ENCODE measurements around the gene TM4SF18.

Gene TM4SF18

GRCh38 chr3:149331396-149331795 is 2.0 kb downstream of the TM4SF18 start:
- no peak for DNase-seq (ENCODE audit: extremely low read depth in 1 of 2, low read depth in 1 of 2)

GRCh38 chr3:149330609-149331331 is 2.7 kb downstream of the TM4SF18 start:
- no peak for DNase-seq (ENCODE audit: extremely low read depth in 1 of 2, low read depth in 1 of 2)

- no peak for DNase-seq (ENCODE audit: extremely low read depth in 1 of 2, low read depth in 1 of 2)
Observed at GRCh38 chr3:149327156-149327555, 6.3 kb downstream of the TM4SF18 start.

- DNase-seq (ENCODE audit: extremely low read depth in 1 of 2, low read depth in 1 of 2), result no peak
Observed at GRCh38 chr3:149325581-149325980, 7.9 kb downstream of the TM4SF18 start.

- DNase-seq (ENCODE audit: extremely low read depth in 1 of 2, low read depth in 1 of 2), result no peak
Observed at GRCh38 chr3:149324332-149324731, 9.1 kb downstream of the TM4SF18 start.

GRCh38 chr3:149321640-149322039 is 11.8 kb downstream of the TM4SF18 start:
- DNase-seq (ENCODE audit: extremely low read depth in 1 of 2, low read depth in 1 of 2), result no peak

- DNase-seq (ENCODE audit: extremely low read depth in 1 of 2, low read depth in 1 of 2), result no peak
Observed at GRCh38 chr3:149321136-149321535, 12.3 kb downstream of the TM4SF18 start.

- DNase-seq (ENCODE audit: extremely low read depth in 1 of 2, low read depth in 1 of 2), result no peak
Observed at GRCh38 chr3:149319750-149320149, 13.7 kb downstream of the TM4SF18 start.

- DNase-seq (ENCODE audit: extremely low read depth in 1 of 2, low read depth in 1 of 2), result no peak
Observed at GRCh38 chr3:149317072-149317471, 16.4 kb downstream of the TM4SF18 start.

GRCh38 chr3:149316437-149316836 is 17.0 kb downstream of the TM4SF18 start:
- DNase-seq (ENCODE audit: extremely low read depth in 1 of 2, low read depth in 1 of 2), result no peak

- DNase-seq (ENCODE audit: extremely low read depth in 1 of 2, low read depth in 1 of 2), result no peak
Observed at GRCh38 chr3:149315694-149316093, 17.7 kb downstream of the TM4SF18 start.

- no peak for DNase-seq (ENCODE audit: extremely low read depth in 1 of 2, low read depth in 1 of 2)
Observed at GRCh38 chr3:149314807-149315578, 18.4 kb downstream of the TM4SF18 start.

GRCh38 chr3:149313542-149313941 is 19.9 kb downstream of the TM4SF18 start:
- no peak for DNase-seq (ENCODE audit: extremely low read depth in 1 of 2, low read depth in 1 of 2)

GRCh38 chr3:149310796-149311534 is 22.5 kb downstream of the TM4SF18 start:
- DNase-seq (ENCODE audit: extremely low read depth in 1 of 2, low read depth in 1 of 2), result no peak

GRCh38 chr3:149307435-149307783 is 26.0 kb downstream of the TM4SF18 start:
- no peak for DNase-seq (ENCODE audit: extremely low read depth in 1 of 2, low read depth in 1 of 2)

- no peak for DNase-seq (ENCODE audit: extremely low read depth in 1 of 2, low read depth in 1 of 2)
Observed at GRCh38 chr3:149306751-149307434, 26.5 kb downstream of the TM4SF18 start.

GRCh38 chr3:149305376-149305775 is 28.1 kb downstream of the TM4SF18 start:
- DNase-seq (ENCODE audit: extremely low read depth in 1 of 2, low read depth in 1 of 2), result no peak

- DNase-seq (ENCODE audit: extremely low read depth in 1 of 2, low read depth in 1 of 2), result no peak
Observed at GRCh38 chr3:149299938-149300801, 33.3 kb downstream of the TM4SF18 start.

- no peak for DNase-seq (ENCODE audit: extremely low read depth in 1 of 2, low read depth in 1 of 2)
Observed at GRCh38 chr3:149296972-149297371, 36.5 kb downstream of the TM4SF18 start.

GRCh38 chr3:149292666-149293065 is 40.8 kb downstream of the TM4SF18 start:
- DNase-seq (ENCODE audit: extremely low read depth in 1 of 2, low read depth in 1 of 2), result no peak

All from activated CD8-positive, alpha-beta memory T cell treated with anti-CD3 and anti-CD28 coated beads for 1 hour (primary cell).